ENCODE measurements around the gene EGFL6.
"Not testable (repeated sequence)": the region's sequence is repeated elsewhere in the genome, so short reads cannot be mapped to it uniquely, and the experiment has no call there.

The EGFL6 gene

GRCh38 chrX:13607331-13607995, 38.1 kb downstream of the EGFL6 start:
- no peak for DNase-seq (ENCODE audit: low read depth)
- TF ChIP-seq CTCF (conservative IDR thresholded peaks at IDR 0.05; ENCODE audit: low read length): no peak
- no peak overlapping the region for H3K4me3 ChIP-seq (ENCODE audit: low read length)

GRCh38 chrX:13607996-13608365, 38.6 kb downstream of the EGFL6 start:
- no peak for TF ChIP-seq CTCF (conservative IDR thresholded peaks at IDR 0.05; ENCODE audit: low read length)
- H3K4me3 ChIP-seq (ENCODE audit: low read length): no peak overlapping the region
- no peak for DNase-seq (ENCODE audit: low read depth)

GRCh38 chrX:13614154-13614553, 44.8 kb downstream of the EGFL6 start:
- DNase-seq (ENCODE audit: low read depth): no peak
- H3K4me3 ChIP-seq (ENCODE audit: low read length): no peak overlapping the region
- TF ChIP-seq CTCF (conservative IDR thresholded peaks at IDR 0.05; ENCODE audit: low read length): no peak

- no peak for TF ChIP-seq CTCF (conservative IDR thresholded peaks at IDR 0.05; ENCODE audit: low read length)
- no peak for DNase-seq (ENCODE audit: low read depth)
- H3K4me3 ChIP-seq (ENCODE audit: low read length): no peak overlapping the region
These were observed 50.8 kb downstream of the EGFL6 start for GRCh38 chrX:13620207-13620606.

GRCh38 chrX:13622401-13622964, 53.1 kb downstream of the EGFL6 start:
- no peak for TF ChIP-seq CTCF (conservative IDR thresholded peaks at IDR 0.05; ENCODE audit: low read length)
- H3K4me3 ChIP-seq (ENCODE audit: low read length): no peak overlapping the region
- no peak for DNase-seq (ENCODE audit: low read depth)

GRCh38 chrX:13627306-13627705, 57.9 kb downstream of the EGFL6 start:
- TF ChIP-seq CTCF (conservative IDR thresholded peaks at IDR 0.05; ENCODE audit: low read length): no peak
- H3K4me3 ChIP-seq (ENCODE audit: low read length): no peak overlapping the region
- no peak for DNase-seq (ENCODE audit: low read depth)

- not testable (repeated sequence) for H3K4me3 ChIP-seq (ENCODE audit: low read length); DNase-seq (ENCODE audit: low read depth)
These were observed 67.8 kb downstream of the EGFL6 start for GRCh38 chrX:13637224-13637623.

Data from AG10803 (cell line).